Activated gamma-delta T cell treated with anti-CD3 and anti-CD28 coated beads, Interleukin-2, amount 50 U/mL, for 16 hours (primary cell): ENCODE measurements around the gene NOL4L.

Experiments used
- DNase-seq: peaks from one replicate; pipeline ENCODE4 v3.0.0-alpha.2; 2020; ENCODE audit warnings: low read depth

The NOL4L gene

GRCh38 chr20:32539817-32540675 lies 45.1 kb downstream of the NOL4L start:
- DNase-seq, result peak; percentile 64

- DNase-seq, result no peak
These were observed 45.9 kb downstream of the NOL4L start for GRCh38 chr20:32539026-32539816.

- DNase-seq, result no peak
These were observed 46.6 kb downstream of the NOL4L start for GRCh38 chr20:32538526-32538939.

- no peak for DNase-seq
These were observed 47.2 kb downstream of the NOL4L start for GRCh38 chr20:32537657-32538525.

- peak; percentile 35 for DNase-seq
These were observed 48.1 kb downstream of the NOL4L start for GRCh38 chr20:32536851-32537656.

GRCh38 chr20:32535953-32536823 lies 48.9 kb downstream of the NOL4L start:
- DNase-seq, result peak; percentile 52

GRCh38 chr20:32535316-32535952 lies 49.7 kb downstream of the NOL4L start:
- no peak for DNase-seq

GRCh38 chr20:32534661-32535240 lies 50.4 kb downstream of the NOL4L start:
- DNase-seq, result peak; percentile 37

- DNase-seq, result no peak
These were observed 51.4 kb downstream of the NOL4L start for GRCh38 chr20:32533732-32534131.

- DNase-seq, result no peak
These were observed 52.9 kb downstream of the NOL4L start for GRCh38 chr20:32532246-32532645.

- no peak for DNase-seq
These were observed 56.0 kb downstream of the NOL4L start for GRCh38 chr20:32528905-32529670.

GRCh38 chr20:32528171-32528891 lies 56.8 kb downstream of the NOL4L start:
- no peak for DNase-seq

- no peak for DNase-seq
These were observed 57.6 kb downstream of the NOL4L start for GRCh38 chr20:32527447-32528055.

GRCh38 chr20:32527052-32527446 lies 58.1 kb downstream of the NOL4L start:
- no peak for DNase-seq

GRCh38 chr20:32526541-32526940 lies 58.6 kb downstream of the NOL4L start:
- no peak for DNase-seq

GRCh38 chr20:32526125-32526524 lies 59.0 kb downstream of the NOL4L start:
- no peak for DNase-seq

GRCh38 chr20:32524829-32525501 lies 60.2 kb downstream of the NOL4L start:
- no peak for DNase-seq
